Lung (tissue), 12 donors: ENCODE data around the gene PTPRD. TPM values are rescaled to one million over a fixed set of nuclear protein-coding genes. Genes with fewer than 3 reads are reported as not detected.

Source experiments
- ATAC-seq: fragments of 200-7000 bp; cut with Tn5 transposase; one replicate; pipeline ENCODE4 v1.9.1; 2020; ENCODE audit warnings: moderate number of reproducible peaks; ENCODE audit not compliant: insufficient read depth, low FRiP score
- DNase-seq, 3 donors: peaks; one replicate each; pipeline ENCODE4 v3.0.0-alpha.2; 2013 to 2017
- H3K27ac ChIP-seq, 2 donors: one replicate each; pipeline ENCODE4 v1.5.1; 2013; ENCODE audit warnings: mild to moderate bottlenecking in 2 of 2, moderate library complexity in 2 of 2, control low read depth in 1 of 2, inconsistent platforms in 1 of 2, low read depth in 1 of 2, low read length in 1 of 2
- H3K27me3 ChIP-seq, 3 donors: one replicate each; pipeline ENCODE4 v1.5.1; 2013; ENCODE audit warnings: low read length in 2 of 3; ENCODE audit not compliant: control insufficient read depth in 3 of 3, insufficient read depth in 3 of 3
- H3K36me3 ChIP-seq, 4 donors: one replicate each; pipeline ENCODE4 v1.5.1; 2013; ENCODE audit warnings: low read length in 4 of 4, mild to moderate bottlenecking in 1 of 4, moderate library complexity in 1 of 4; ENCODE audit not compliant: control insufficient read depth in 4 of 4, insufficient read depth in 4 of 4
- H3K4me1 ChIP-seq, 5 donors: one replicate each; pipeline ENCODE4 v1.5.1; 2013; ENCODE audit warnings: low read length in 5 of 5, mild to moderate bottlenecking in 2 of 5, moderate library complexity in 1 of 5; ENCODE audit not compliant: control insufficient read depth in 5 of 5, insufficient read depth in 5 of 5
- H3K4me3 ChIP-seq: one replicate; pipeline ENCODE4 v1.5.1; 2013; ENCODE audit warnings: mild to moderate bottlenecking, control low read depth, moderate library complexity
- H3K9ac ChIP-seq, 2 donors: one replicate each; pipeline ENCODE4 v1.5.1; 2013; ENCODE audit warnings: low read length in 2 of 2, control low read depth in 1 of 2; ENCODE audit not compliant: insufficient read depth in 1 of 2
- H3K9me3 ChIP-seq, 4 donors: one replicate each; pipeline ENCODE4 v1.5.1; 2013; ENCODE audit warnings: low read length in 3 of 4, mild to moderate bottlenecking in 1 of 4, moderate library complexity in 1 of 4; ENCODE audit not compliant: control insufficient read depth in 4 of 4, insufficient read depth in 3 of 4
- WGBS, 2 donors: extraction: QIAGEN DNeasy Blood & Tissue Kit; methylation state at CpG; one replicate each; pipeline ENCODE4 v1.1.7; 2013; 5-methylcytosine and 5-hydroxymethylcytosine counted together
- polyA plus RNA-seq, 2 donors: library from polyadenylated mRNA; stranded (reverse); fragments of 200-250 nt; gene quantifications; one replicate each; pipeline ENCODE4 v1.2.1, GENCODE V29; 2013
- total RNA-seq, 2 donors: library from RNA; depleted of rRNA in 1 of 2; stranded (reverse); fragments of >200 nt in 1 of 2; gene quantifications; one replicate each; pipeline ENCODE4 v1.2.1, GENCODE V29; 2014 to 2021
- TF ChIP-seq, protein P1 (sequence below): IDR thresholded peaks from 2 replicates; pipeline ENCODE4 v1.5.1; 2012; ENCODE audit warnings: mild to moderate bottlenecking; ENCODE audit errors: control extremely low read depth, extremely low read depth
- donor health status: control.
- donor health status: control.
- donor health status: Bipolar disorder and iron deficiency.
- donor health status: healthy.
- donor health status: DM: yes; HTN: yes; CAD: no.

The PTPRD gene
- total and polyA plus RNA-seq, 4 donors = 1.9 to 145 (median 13.7) TPM

GRCh38 chr9:9847750-9848149, 765.1 kb downstream of the PTPRD start:
- Histone ChIP-seq H3K9me3 (no peaks in the 10 kb centered on the region), H3K27me3 (no peaks in the 10 kb centered on the region), H3K4me1 (no peaks in the 10 kb centered on the region), H3K4me3 (no peak overlapping the region), H3K27ac (no peak overlapping the region), H3K36me3 (no peaks in the 10 kb centered on the region), H3K9ac (no peak overlapping the region)
- WGBS, 2 donors = 73 to 75% methylated on average over 5 of the region's 5 CpGs
- DNase-seq (no peak), ATAC-seq (no peak)
- TF ChIP-seq, protein P1, sequence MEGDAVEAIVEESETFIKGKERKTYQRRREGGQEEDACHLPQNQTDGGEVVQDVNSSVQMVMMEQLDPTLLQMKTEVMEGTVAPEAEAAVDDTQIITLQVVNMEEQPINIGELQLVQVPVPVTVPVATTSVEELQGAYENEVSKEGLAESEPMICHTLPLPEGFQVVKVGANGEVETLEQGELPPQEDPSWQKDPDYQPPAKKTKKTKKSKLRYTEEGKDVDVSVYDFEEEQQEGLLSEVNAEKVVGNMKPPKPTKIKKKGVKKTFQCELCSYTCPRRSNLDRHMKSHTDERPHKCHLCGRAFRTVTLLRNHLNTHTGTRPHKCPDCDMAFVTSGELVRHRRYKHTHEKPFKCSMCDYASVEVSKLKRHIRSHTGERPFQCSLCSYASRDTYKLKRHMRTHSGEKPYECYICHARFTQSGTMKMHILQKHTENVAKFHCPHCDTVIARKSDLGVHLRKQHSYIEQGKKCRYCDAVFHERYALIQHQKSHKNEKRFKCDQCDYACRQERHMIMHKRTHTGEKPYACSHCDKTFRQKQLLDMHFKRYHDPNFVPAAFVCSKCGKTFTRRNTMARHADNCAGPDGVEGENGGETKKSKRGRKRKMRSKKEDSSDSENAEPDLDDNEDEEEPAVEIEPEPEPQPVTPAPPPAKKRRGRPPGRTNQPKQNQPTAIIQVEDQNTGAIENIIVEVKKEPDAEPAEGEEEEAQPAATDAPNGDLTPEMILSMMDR = no peak

DNA sequence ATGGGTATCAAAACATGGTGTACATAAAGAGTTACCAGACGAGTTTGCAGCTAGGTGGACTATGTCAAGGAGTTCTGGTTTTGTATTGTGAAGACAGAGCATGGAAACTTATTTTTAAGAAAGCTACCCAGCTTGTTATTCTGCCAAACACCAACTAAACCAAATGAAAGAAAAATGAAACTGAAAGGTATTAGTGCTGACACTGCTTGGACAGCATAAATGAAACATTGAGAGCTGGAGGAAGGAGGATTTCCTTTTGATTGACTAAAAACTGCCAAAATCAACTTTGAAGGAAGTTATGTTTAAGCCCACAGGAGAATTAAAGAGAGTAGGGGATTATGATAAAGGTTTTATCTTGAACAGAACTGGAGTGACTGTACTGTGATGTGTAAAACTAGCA, 766.2 kb downstream of the PTPRD start:
- 16 to 18% methylated on average over 1 of the region's 1 CpG for WGBS, 2 donors
- Histone ChIP-seq H3K9me3 (no peaks in the 10 kb centered on the region), H3K4me1 (no peaks in the 10 kb centered on the region), H3K4me3 (no peak overlapping the region), H3K27ac (no peak overlapping the region), H3K36me3 (no peaks in the 10 kb centered on the region), H3K27me3 (no peaks in the 10 kb centered on the region), H3K9ac (no peak overlapping the region)
- ATAC-seq (no peak), DNase-seq (peak in 2 of 3 donors; percentile 8 to 22)
- TF ChIP-seq, protein P1 = no peak

- ATAC-seq (no peak), DNase-seq (no peak)
- TF ChIP-seq, protein P1 = no peak
- Histone ChIP-seq H3K27me3 (no peaks in the 10 kb centered on the region), H3K27ac (no peak overlapping the region), H3K4me3 (no peak overlapping the region), H3K36me3 (no peaks in the 10 kb centered on the region), H3K4me1 (no peaks in the 10 kb centered on the region), H3K9me3 (no peaks in the 10 kb centered on the region), H3K9ac (no peak overlapping the region)
Measured at GRCh38 chr9:9820436-9820835, 792.4 kb downstream of the PTPRD start.

DNA sequence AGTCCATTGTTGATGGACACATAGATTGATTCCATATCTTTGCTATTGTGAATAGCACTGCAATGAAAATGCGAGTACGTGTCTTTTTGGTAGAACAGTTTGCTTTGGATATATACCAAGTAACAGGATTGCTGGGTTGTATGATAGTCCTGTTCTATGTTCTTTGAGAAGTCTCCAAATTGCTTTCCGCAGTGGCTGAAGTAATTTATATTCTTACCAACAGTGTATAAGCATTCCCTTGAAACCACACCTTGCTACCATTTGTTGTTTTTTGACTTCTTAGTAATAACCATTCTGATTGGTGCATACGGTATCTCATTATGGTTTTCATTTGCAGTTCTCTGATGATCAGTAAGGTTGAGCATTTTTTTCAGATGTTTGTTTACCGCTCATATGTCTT, 792.9 kb downstream of the PTPRD start:
- DNase-seq (no peak), ATAC-seq (no peak)
- Histone ChIP-seq H3K4me1 (no peaks in the 10 kb centered on the region), H3K9me3 (no peaks in the 10 kb centered on the region), H3K9ac (no peak overlapping the region), H3K27me3 (no peaks in the 10 kb centered on the region), H3K27ac (no peak overlapping the region), H3K36me3 (no peaks in the 10 kb centered on the region), H3K4me3 (no peak overlapping the region)
- WGBS, 2 donors = 95 to 96% methylated on average over 5 of the region's 5 CpGs
- TF ChIP-seq, protein P1 = no peak
